ENCODE data around the gene GNB1L.

Gene GNB1L

GRCh38 chr22:19745155-19746101, 109.2 kb downstream of the GNB1L start:
- DNase-seq = no peak

DNA sequence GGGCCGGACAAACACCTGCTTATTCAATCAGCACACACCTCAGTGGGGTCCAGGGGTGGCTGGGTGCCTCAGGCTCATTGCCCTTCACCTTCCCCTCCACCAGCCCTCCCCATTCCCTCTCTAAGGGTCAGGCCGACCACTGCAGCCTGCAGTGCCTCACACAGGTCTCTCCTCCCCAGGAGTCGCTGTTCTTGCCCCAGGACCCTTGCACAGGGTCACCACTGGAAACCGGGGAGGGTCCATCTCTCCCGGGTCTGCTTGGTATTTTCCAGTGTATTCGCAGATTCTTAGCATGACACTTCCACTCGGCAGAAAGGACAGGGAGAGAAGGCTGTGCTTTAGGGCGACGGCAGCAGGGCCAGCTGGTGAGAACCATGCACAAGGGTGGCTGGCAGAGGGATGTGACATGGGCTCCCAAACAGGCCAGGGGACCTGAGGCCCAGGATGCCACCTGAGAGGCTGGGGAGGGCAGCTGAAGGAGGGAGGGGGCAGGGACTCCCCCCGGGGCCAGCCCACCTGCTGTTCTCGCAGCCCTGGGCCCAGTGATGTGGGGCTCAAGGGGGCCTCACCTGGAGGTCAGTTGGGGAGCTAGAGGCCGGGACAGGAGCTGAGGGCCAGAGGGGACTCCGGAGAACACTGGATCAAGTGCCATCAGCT, 110.2 kb downstream of the GNB1L start:
- DNase-seq = no peak

DNA sequence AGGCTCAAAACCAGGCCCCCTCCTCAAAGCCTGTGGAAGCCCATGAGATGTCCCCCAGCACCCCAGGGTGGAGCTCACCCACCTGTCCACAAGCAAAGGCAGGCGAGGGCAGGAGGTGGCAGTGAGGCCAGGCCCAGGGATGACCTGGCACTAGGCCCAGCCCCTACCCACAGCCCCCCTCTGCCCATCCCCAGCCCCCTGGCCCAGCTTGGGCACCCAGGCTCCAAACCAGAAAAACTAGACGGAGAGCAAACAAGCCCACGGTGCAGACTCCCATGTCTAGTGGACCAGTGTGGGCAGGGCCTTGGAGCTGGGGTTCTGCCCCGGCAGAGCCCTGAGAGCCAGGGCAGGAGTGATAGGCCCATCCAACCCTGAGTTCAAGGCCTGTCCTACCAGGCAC, 111.0 kb downstream of the GNB1L start:
- DNase-seq = no peak

DNA sequence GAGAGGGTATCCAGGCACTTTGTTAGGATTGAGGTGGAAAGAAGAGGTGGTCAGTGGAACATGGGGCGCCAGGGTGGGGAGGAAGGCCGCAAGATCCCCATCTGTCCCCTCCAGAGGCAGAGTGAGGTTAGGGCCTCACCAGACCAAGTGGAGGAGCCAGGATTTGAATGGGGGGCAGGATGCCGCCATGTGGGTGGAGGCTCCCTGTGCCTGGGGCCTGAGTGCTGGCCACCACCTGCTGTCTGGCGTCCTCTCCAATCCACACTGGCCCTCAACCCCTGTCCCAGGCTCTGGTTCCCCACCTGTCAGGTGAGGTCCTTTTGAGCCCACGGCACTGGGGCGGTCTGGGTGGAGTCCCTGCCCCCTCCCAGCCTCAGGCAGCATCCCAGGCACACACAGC, 111.6 kb downstream of the GNB1L start:
- DNase-seq = no peak

DNA sequence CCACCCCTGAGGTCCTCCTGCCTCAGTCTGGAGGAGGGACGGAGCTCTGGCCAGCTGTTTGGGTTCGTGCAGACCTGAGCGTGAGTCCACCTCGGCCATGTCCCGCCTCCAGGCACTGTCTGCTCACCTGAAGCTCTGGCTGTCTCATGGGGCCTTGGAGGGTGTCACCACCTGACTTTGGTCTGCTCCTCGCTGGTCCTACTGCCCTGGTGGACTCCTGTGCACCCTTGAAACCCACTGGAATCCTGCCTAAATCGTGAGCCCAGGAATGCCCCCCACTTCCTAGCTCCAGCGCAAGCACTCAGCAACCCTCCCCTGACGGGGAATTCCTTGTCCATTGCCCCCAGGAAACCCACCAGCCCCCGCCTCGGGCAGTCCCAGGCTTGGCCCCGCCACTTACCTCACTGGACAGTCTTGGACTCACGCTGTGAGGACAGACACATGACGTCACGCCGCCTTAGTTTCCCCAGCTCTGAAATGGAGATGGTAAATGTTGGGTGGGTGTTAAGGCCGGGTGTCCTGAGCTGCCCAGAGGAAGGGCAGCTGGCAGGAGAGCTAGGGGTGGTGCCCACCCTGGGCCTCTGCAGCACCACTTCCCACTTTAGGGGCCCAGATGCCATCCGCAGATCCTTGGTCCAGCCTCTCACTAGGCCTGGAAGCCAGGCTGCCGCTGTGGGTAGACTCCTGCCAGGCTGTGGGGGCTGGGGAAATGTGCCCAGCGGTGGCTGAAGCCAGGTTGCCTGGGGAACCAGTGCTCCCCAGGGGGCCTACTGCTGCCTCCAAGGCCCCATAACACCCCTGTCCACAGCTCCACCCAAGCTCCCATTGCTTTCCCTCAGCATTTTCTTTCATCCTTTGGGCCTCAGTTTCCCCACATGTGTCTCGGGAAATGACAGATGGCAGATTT, 112.3 kb downstream of the GNB1L start:
- DNase-seq = no peak

- DNase-seq = no peak
Measured at GRCh38 chr22:19741053-19741452, 113.6 kb downstream of the GNB1L start.

- no peak for DNase-seq
Measured at GRCh38 chr22:19740586-19740985, 114.1 kb downstream of the GNB1L start.

DNA sequence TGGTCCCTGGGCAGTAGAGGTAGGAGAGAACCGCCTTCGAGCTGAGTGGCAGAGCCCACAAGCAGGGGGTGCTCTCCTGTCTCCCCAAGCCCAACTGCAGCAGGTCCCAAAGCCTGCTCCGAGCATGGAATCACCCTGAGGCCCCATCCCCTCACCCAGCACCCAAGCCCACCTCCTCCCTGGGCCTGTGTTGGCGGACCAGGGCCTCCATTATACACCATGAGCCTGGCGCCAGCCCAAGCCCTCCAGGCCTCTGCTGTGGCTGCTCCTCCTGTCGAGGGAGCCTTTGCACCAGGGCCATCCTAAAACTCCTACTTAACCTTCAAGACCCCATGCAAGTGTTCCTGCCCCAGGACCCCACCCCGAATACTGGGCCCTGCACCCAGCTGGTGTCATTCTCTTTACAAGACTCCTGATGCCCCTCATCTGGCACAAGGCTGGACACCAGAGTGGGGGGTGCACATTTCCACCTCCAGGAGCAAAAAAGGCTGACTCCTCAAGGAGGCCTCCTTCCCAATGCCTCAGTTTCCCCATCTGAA, 114.7 kb downstream of the GNB1L start:
- DNase-seq = no peak

DNA sequence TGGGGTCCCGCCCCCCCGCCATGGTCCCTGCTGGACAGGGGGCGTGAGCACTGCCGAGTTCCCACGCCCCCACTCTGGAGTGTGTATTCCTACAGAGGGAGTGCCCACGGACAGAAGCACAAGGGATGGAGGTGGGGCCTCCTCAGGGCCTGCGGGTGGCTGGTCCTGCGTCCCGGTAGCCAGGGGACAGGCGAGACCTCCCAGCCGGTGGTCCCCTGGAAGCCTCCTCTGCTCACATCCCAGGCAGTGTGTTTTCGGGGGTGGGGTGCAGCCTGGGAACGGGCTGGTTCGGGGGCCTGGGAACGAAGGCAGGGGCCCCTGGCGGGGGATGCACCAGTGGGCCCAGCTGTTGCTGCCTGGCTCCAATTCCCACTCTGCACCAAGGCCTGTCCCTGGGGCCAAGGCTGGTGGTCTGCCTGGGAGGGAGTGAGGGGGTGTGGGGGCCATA, 115.2 kb downstream of the GNB1L start:
- DNase-seq = no peak

GRCh38 chr22:19738664-19739447, 115.8 kb downstream of the GNB1L start:
- DNase-seq = no peak

DNA sequence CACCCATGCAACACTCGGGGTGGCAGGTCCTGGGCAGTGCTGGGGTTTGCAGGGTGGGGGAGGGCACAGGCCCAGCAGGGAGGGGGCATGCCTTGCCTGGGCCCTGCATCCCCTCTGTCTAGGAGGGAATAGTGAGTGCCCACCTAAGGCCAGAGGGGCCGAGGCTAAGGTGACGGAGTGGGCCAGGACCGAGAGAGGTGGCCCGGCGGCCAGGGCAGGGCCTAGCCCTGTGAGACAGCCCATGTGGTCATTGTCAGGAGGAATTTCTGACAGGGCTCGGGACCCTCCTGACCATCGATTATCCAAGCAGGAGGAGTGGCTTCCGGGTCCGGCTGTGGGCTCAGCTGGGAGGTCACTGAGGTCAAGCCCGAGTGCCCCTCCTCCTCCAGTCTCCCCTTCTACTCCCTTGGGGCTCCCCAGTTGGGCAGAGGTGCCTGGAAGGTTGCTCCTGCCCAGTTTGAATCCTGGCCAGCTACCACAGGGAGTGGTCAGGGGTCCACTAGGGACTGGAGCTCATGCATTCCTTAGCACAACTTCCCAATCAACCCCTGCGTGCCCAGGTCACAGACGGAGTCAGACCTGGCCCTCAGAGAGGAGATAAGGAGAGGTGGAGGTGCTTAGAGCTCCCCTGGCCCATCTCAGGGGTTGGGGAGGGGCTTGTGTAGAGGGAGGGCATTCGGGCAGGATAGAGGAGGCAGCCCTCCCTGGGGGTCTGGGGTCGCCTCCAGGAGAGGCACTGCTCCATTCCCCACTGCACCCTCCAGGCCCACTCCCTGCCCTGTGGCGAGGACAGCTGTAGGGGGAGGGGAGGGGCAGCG, 116.6 kb downstream of the GNB1L start:
- DNase-seq = no peak

DNA sequence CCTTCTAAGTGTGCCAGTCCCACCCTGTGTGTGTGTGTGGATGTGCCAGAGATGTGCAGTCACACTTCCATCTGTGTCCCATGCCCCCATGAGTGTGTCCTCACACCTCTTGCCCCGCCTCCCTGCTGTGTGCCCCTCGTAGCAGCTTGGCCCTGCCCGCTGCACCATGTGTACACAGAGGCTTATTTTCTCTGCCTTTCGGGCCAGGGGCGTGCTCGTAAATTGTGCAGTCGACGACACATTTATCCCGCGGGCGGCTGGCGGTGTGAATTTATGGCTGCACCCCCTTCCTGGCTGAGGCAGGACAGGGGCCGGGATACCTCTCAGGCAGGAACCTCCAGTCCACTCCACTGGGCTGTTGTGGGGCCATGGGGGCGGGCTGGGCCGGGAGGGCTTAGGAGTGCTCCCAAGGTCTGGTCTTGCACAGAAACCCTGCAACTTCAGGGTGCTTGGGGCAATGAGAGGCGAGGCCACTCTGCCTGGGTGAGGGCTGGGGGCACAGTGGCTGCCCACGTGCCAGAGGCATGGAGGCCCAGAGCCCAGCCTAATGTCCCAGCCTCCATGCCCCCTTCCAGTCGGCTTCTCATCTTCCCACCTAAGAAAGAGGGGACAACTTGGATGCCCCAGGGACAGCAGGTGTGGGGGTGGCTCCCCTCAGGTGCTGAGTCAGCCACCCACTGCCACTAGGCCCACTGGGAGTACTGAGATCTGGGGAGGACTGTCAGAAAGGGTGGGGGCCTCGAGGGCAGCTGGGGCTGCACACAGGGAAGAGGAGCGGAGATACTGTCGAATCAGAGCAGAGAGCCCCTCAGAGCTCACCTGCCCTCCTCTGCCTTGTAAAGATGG, 118.8 kb downstream of the GNB1L start:
- DNase-seq = no peak

DNA sequence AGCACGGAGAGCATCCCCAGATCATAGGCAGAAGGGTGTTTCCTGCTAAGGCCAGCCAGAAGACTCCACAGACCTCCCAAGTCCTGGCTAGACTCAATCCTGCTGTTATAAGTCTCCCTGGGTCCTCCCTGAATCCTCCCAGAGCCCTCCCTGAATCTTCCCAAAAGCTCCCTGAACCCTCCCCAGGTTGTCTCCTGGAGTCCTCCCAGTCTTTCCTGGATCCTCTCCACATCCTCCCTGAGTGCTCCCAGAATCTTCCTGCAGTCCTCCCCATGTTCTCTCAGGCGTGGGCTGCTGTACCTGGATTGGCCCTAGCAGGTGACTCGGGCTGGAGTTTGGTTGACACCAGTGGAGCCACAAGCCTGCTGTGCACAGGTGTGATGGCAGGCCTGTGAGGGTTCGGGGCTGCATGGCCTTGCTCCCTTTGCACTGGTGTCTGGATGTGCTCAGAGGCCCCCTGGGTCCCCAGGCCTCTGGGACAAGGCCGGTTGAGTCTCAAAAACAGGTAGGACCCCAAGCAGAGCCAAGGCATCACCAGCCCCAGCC, 119.8 kb downstream of the GNB1L start:
- no peak for DNase-seq

DNA sequence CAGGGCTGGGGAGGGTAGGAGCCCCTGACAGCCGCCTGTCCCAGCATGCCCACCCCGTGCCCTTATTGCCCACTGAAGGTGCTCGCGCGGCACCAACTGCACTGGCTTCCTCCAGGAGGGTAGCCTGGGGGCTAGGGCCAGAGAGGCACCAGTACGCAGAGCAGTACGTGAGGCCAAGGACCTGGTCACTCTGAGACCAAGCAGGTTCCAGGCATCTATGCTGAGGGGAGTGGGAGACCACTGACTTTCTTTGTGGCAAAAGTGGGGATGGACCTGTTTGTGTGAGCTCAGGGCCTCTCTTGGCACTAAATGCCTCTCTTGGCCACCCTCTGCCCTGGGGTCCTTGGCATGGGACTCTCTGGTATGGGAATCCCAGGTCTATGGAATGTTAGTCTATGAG, 120.5 kb downstream of the GNB1L start:
- DNase-seq = no peak

DNA sequence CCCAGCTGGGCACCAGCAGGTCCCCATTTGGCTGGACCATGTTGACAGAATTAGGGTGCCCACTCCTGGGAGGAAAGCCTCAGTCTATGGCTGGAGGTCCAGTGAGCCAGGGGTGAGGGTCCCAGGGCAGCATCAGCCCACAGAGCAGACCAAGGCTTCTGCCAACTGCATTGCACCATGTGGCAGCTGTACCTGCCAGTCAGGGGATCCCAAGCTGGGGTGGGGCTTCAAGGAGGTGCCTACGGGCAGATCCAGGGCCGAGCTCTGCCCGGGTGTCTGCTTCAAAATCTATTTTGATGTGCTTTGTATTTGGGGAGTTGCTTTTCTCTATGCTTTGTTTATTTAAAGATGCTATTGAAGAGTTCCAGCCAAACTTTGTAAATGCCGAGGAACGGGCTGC, 120.9 kb downstream of the GNB1L start:
- no peak for DNase-seq

Measured in islet precursor cell (in vitro differentiated cells).